Measurements from ENCODE around the gene PICALM. TPM values are rescaled to one million over a fixed set of nuclear protein-coding genes. Genes with fewer than 3 reads are reported as not detected.
A peak's percentile ranks its signal among the peaks of the same experiment; 100 is the strongest.

The PICALM gene
- total RNA-seq, 4 donors from 2014 or later = 201 to 292 (median 237) TPM

GRCh38 chr11:86067009-86067850 is 1.7 kb downstream of the PICALM start:
- Histone ChIP-seq H3K4me1 (peaks cover 0 to 36% (median 2%) of the 10 kb centered on the region in 4 donors), H3K27ac (peak overlapping the region; percentile 92 to 99 (median 97))
- no peak for DNase-seq

GRCh38 chr11:86066657-86067008 is 2.3 kb downstream of the PICALM start:
- Histone ChIP-seq H3K27me3 (no peaks in the 10 kb centered on the region), H3K36me3 (no peaks in the 10 kb centered on the region), H3K27ac (peak overlapping the region; percentile 92 to 99 (median 97)), H3K9me3 (no peaks in the 10 kb centered on the region), H3K4me3 (peak overlapping the region; percentile 71 to 99 (median 91)), H3K4me1 (peaks cover 0 to 36% (median 5%) of the 10 kb centered on the region in 4 donors)
- no peak for DNase-seq
- no peak for TF ChIP-seq CTCF (IDR thresholded peaks at IDR 0.05)
- TF ChIP-seq POLR2A (IDR thresholded peaks at IDR 0.05) = no peak

More at GRCh38 chr11:86067009-86067850, 1.7 kb downstream of the PICALM start:
- Histone ChIP-seq H3K36me3 (no peaks in the 10 kb centered on the region), H3K9me3 (no peaks in the 10 kb centered on the region), H3K4me3 (peak overlapping the region; percentile 71 to 99 (median 91)), H3K27me3 (no peaks in the 10 kb centered on the region)
- TF ChIP-seq CTCF (IDR thresholded peaks at IDR 0.05) = no peak
- TF ChIP-seq POLR2A (IDR thresholded peaks at IDR 0.05) = peak; percentile 33 to 53

- Histone ChIP-seq H3K9me3 (no peaks in the 10 kb centered on the region), H3K27me3 (no peaks in the 10 kb centered on the region), H3K4me1 (peaks cover 0 to 36% (median 5%) of the 10 kb centered on the region in 4 donors), H3K27ac (peak overlapping the region; percentile 48 to 99 (median 94)), H3K4me3 (peak overlapping the region; percentile 71 to 99 (median 91)), H3K36me3 (no peaks in the 10 kb centered on the region)
- DNase-seq = no peak
- TF ChIP-seq CTCF (IDR thresholded peaks at IDR 0.05) = no peak
- no peak for TF ChIP-seq POLR2A (IDR thresholded peaks at IDR 0.05)
Observed at GRCh38 chr11:86066033-86066432, 2.9 kb downstream of the PICALM start.

DNA sequence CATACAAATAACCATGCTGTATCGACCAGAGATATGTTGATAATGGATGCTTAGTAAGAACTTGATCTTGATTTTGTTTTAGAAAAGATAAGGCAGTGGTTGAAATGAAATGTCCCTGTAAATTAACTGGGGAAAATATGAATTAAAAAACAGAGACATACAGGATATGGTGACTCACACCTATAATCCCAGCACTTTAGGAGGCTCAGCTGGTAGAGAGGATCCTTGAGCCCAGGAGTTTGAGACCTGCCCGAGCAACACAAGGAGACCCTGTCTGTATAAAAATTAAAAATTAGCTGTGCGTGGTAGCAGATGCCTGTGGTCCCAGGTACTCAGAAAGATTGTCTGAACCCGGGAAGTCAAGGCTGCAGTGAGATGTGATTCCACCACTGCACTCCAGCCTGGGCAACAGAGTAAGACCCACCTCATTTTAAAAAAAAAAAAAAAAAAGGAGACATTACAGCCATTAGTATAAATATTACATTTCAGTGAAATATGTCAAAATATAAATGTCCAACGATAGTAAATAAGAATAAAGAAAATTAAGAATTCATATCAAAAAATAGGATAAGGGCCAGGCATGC is 4.6 kb downstream of the PICALM start:
- Histone ChIP-seq H3K4me3 (peak overlapping the region in 1 of 4 donors; percentile 71), H3K36me3 (no peaks in the 10 kb centered on the region), H3K9me3 (no peaks in the 10 kb centered on the region), H3K27me3 (no peaks in the 10 kb centered on the region), H3K27ac (peak overlapping the region in 2 of 4 donors; percentile 35 to 55), H3K4me1 (peaks cover 0 to 35% (median 11%) of the 10 kb centered on the region in 4 donors)
- DNase-seq = no peak
- no peak for TF ChIP-seq POLR2A (IDR thresholded peaks at IDR 0.05)
- no peak for TF ChIP-seq CTCF (IDR thresholded peaks at IDR 0.05)

GRCh38 chr11:86063536-86063935 is 5.3 kb downstream of the PICALM start:
- no peak for DNase-seq
- Histone ChIP-seq H3K4me3 (no peak overlapping the region), H3K4me1 (peaks cover 0 to 40% (median 11%) of the 10 kb centered on the region in 4 donors), H3K27me3 (no peaks in the 10 kb centered on the region), H3K27ac (peak overlapping the region in 3 of 4 donors; percentile 2 to 55 (median 14)), H3K36me3 (no peaks in the 10 kb centered on the region), H3K9me3 (no peaks in the 10 kb centered on the region)
- TF ChIP-seq CTCF (IDR thresholded peaks at IDR 0.05) = no peak
- no peak for TF ChIP-seq POLR2A (IDR thresholded peaks at IDR 0.05)
